SIG-M5 treated with dmso at 0.1 percent for 504 hours (cell line): Measurements from ENCODE around the gene ANP32A.
"Not testable (repeated sequence)": the region's sequence is repeated elsewhere in the genome, so short reads cannot be mapped to it uniquely, and the experiment has no call there.

Source experiments
- DNase-seq: peaks from one replicate; lab custom pipeline; 2025; ENCODE audit not compliant: unreplicated experiment; lab: John Stamatoyannopoulos, UW

The ANP32A gene

GRCh38 chr15:68820295-68821189 lies at the start of gene ANP32A:
TSS of gene ANP32A (minus strand) at chr15:68820895. CDS start at chr15:68820751, 144 bp downstream.
- DNase-seq: peak; percentile 85

GRCh38 chr15:68868296-68868695 lies 47.6 kb upstream of the ANP32A start:
- DNase-seq: no peak

- DNase-seq: no peak
These were observed 41.7 kb upstream of the ANP32A start for GRCh38 chr15:68862415-68862814.

GRCh38 chr15:68858666-68859065 lies 38.0 kb upstream of the ANP32A start:
- DNase-seq: not testable (repeated sequence)

GRCh38 chr15:68857443-68857842 lies 36.7 kb upstream of the ANP32A start:
- not testable (repeated sequence) for DNase-seq

DNA sequence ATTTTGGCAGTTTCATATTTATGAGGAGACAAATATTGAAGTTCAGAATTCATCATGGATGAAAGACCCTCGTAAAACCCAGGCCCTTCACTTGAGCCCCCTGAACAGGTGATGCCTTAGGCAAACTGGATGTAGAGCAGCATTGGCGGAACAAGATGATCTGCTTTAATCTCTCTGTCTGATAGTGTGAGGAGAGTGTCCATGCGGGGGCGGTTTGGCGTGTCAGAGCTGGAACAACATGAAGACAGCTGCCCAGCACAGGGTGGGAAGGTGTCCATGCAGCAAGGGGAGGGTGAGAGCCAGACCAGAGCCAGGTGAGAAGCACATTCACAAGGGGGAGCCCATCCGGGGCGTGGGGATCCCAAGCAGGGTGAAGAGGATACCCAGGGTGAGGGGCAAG lies 31.8 kb upstream of the ANP32A start:
- no peak for DNase-seq

GRCh38 chr15:68851971-68852370 lies 31.3 kb upstream of the ANP32A start:
- no peak for DNase-seq

GRCh38 chr15:68849497-68849896 lies 28.8 kb upstream of the ANP32A start:
- DNase-seq: no peak

DNA sequence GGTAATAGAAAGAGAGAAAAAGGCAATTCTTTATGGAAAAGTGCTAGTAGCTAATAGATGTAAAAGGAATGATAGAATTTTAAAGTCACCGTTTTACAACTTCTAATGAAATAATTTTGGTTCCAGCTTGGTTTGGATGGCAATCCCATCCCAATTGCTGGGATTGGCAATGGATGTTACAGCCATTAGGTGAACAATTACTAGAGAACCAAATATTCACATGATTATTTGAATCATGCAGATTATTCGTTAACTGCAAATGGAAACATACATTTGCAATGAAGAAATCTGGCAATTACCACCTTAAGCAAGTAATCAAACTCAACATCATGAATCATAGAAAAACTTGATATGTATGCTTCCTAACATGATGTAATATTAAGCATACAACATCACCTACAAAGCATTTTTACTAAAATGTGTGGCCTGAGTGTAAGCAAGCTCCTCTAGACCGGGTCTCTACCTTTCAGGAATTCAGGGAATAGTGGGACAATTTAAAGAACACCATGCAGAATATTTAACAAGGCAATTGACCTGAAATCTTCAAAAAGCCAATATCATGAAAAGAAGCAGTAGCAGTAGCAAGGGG lies 26.2 kb upstream of the ANP32A start:
- no peak for DNase-seq

DNA sequence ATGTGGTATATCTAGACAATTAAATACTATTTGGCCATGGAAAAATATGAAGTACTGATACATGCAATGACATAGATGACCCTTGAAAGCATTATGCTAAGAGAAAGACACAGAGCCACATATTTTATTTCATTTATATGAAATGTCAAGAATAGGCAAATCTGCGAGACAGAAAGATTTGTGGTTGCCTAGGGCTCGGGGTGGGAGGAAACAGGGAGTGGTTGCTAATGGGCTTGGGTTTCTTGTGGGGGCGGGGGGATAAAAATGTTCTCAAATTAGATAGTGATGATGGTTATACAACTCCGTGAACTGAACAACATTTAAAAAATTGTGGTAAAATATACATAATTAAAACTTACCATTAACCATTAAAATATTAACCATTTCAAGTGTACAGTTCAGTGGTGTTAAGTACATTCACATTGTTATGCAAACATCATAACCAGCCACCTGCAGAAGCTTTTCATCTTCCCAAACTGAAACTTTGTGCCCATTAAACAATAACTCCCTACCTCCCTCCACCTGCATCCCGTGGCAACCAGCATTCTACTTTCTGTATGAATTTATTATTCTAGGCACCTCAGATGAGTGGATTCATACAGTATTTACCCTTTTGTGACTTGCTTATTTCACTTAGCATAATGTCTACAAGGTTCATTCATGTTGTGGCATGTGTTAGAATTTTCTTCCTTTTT lies 24.3 kb upstream of the ANP32A start:
- DNase-seq: no peak

- DNase-seq: no peak
These were observed 23.0 kb upstream of the ANP32A start for GRCh38 chr15:68843425-68844311.

DNA sequence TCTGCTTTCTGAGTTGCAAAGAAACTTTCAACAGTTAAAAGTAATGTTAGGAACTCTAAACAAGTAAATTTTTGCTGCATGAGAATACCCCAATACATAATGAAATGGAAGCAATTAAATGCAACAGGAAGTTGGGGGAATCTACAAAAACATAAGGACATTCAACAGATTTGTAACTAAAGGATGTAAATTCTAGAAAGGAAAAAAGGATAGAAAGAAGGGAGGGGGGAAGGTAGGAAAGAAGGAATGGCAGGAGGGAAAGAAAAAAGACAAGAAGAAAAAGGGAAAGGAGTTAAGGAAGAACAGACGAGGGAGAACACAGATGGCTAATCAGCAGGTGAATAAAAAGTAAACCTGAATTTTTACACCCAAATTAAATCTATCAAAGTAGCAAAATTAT lies 22.3 kb upstream of the ANP32A start:
- DNase-seq: no peak

GRCh38 chr15:68834346-68834745 lies 13.7 kb upstream of the ANP32A start:
- no peak for DNase-seq

GRCh38 chr15:68833700-68834331 lies 13.1 kb upstream of the ANP32A start:
- no peak for DNase-seq

DNA sequence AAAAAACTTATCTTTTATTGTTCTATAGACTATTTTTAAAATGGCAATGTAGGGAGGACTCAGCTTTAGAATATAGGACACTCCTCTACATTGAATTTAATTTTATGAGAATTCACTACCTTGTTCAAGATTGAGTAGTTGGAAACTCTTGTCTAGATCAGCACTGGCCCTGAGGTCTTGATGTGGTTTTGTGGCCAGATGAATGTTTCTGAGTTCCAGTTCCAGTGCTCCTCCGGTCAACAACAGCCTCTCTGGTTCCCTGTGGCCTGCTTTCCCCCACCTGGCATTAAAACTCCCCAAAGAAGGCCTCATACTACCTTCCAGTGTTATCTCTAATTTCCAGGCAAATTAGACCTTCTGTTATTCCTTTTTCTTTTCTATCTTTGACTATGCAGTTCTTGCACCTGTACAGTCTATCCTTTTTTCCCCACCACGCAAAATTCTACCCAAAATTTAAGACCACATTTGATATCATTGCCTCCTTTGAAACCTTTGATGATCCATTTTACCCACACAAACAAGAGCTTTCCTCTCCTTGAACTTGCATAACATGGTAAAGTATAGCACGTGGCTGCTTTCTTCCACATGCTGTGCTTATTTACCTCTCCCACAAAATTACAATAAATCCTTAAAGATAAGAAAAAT lies 9.6 kb upstream of the ANP32A start:
- DNase-seq: no peak

DNA sequence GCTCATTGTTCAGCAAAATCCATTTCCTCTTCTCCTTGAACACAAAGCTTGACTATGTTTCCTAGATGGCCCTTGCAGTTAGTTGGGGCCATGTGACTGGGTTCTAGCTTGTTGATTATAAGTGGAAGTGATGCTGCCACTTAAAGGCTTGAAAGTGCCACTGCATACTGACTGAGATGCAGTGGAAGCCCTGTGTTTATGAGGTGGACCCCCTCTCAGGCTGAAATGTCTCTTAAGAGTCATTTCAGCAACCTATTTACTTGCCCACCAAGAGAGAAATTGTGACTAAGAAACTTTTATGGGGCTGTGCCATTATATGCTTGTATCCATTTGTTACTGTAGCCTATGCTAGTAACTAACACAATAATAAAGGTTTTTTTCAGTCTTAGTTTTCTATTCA lies 8.4 kb upstream of the ANP32A start:
- DNase-seq: peak; percentile 36

DNA sequence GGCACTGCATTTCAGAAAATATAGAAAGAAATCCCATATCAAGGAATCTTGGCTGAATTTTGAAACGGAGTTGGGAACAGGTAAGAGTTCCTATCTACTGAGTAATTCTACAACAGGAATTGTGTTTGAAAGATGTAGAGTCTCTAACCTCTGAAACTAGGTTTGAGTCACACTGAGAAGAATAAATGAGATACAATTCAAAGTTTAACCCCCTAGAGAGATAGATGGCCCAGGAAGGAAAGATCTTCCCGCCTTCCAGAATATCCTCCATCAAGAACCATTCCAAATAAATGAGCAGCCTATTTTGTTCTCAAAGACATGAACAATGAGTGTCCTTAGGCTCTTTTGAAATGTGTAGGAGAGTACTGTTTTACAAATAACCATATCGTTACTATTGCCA lies 2.9 kb upstream of the ANP32A start:
- no peak for DNase-seq

- no peak for DNase-seq
These were observed 2.1 kb upstream of the ANP32A start for GRCh38 chr15:68822818-68823217.

GRCh38 chr15:68821841-68822381 lies 1.2 kb upstream of the ANP32A start:
- DNase-seq: peak; percentile 80
